BE2C (cell line): ENCODE results near the gene CEP55.
A peak's percentile ranks its signal among the peaks of the same experiment; 100 is the strongest.
"Not testable (repeated sequence)": the region's sequence is repeated elsewhere in the genome, so short reads cannot be mapped to it uniquely, and the experiment has no call there.

ENCODE experiments used
- DNase-seq: peaks from one replicate; pipeline ENCODE4 v3.0.0-alpha.2; 2020
- H3K27me3 ChIP-seq: fragments of 250-450 bp; sonication (Bioruptor Pico); 2 replicates; pipeline ENCODE4 v1.5.1; 2020; ENCODE audit warnings: mild to moderate bottlenecking
- H3K36me3 ChIP-seq: fragments of 250-450 bp; sonication (Bioruptor Pico); 2 replicates; pipeline ENCODE4 v1.5.1; 2020; ENCODE audit warnings: mild to moderate bottlenecking
- H3K4me1 ChIP-seq: fragments of 250-450 bp; sonication (Bioruptor Pico); 2 replicates; pipeline ENCODE4 v1.5.1; 2020
- H3K4me3 ChIP-seq: 2 replicates; pipeline ENCODE4 v1.5.1; 2011; ENCODE audit warnings: low read depth, low read length
- H3K9me3 ChIP-seq: fragments of 250-450 bp; sonication (Bioruptor Pico); 2 replicates; pipeline ENCODE4 v1.5.1; 2020
- CTCF ChIP-seq: IDR thresholded peaks from 2 replicates; pipeline ENCODE4 v1.5.1; 2012; ENCODE audit warnings: mild to moderate bottlenecking, low read depth, low read length

CEP55 gene

DNA sequence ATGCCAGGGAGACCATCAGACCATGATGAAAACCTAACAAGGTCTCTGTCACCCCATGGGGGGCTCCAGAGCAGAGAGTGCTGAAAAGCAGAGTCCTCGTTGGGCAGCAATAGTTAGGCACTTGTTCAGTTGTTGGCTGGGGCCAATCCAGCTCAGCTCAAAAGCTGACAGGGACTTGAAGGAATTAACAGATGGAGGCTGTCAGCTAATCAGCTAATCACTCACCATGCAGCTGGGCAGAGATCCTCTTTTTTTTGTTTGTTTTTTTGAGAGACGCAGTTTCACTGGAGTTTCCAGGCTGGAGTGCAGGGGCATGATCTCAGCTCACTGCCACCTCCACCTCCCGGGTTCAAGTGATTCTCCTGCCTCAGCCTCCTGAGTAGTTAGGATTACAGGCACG, 18.1 kb downstream of the CEP55 start:
- no peaks in the 10 kb centered on the region for H3K4me1 ChIP-seq
- peaks cover 24% of the 10 kb centered on the region for H3K36me3 ChIP-seq
- no peak for DNase-seq
- no peak for TF ChIP-seq CTCF
- no peaks in the 10 kb centered on the region for H3K27me3 ChIP-seq
- H3K4me3 ChIP-seq: no peak overlapping the region
- H3K9me3 ChIP-seq: no peaks in the 10 kb centered on the region

GRCh38 chr10:93515071-93516005, 18.9 kb downstream of the CEP55 start:
- no peak for DNase-seq
- no peaks in the 10 kb centered on the region for H3K4me1 ChIP-seq
- H3K36me3 ChIP-seq: peaks cover 30% of the 10 kb centered on the region
- no peaks in the 10 kb centered on the region for H3K9me3 ChIP-seq
- H3K4me3 ChIP-seq: no peak overlapping the region
- TF ChIP-seq CTCF: no peak
- H3K27me3 ChIP-seq: no peaks in the 10 kb centered on the region

DNA sequence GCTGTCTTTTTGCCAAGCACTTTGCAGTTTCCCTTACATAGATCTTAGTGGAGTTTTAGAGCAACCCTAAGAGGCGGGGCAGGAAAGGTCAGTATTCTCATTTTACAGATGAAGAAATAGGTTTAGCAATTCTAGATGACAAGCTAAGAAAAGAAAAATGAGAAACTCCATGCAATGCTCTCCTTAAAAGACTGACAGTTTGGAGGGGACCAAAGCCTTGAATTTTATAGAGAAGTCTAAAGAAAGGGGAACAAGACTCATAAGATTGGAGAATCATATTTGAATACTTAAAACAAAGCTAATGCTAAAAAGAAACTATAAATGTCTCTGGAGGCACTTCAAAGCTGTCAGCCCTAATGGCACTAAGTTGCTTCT, 19.6 kb downstream of the CEP55 start:
- TF ChIP-seq CTCF: no peak
- H3K36me3 ChIP-seq: peaks cover 35% of the 10 kb centered on the region
- no peaks in the 10 kb centered on the region for H3K4me1 ChIP-seq
- H3K4me3 ChIP-seq: no peak overlapping the region
- no peak for DNase-seq
- H3K27me3 ChIP-seq: no peaks in the 10 kb centered on the region
- H3K9me3 ChIP-seq: no peaks in the 10 kb centered on the region

GRCh38 chr10:93518531-93518930, 22.1 kb downstream of the CEP55 start:
- peak; percentile 28 for DNase-seq
- TF ChIP-seq CTCF: no peak
- H3K27me3 ChIP-seq: no peaks in the 10 kb centered on the region
- H3K36me3 ChIP-seq: peaks cover 37% of the 10 kb centered on the region
- no peak overlapping the region for H3K4me3 ChIP-seq
- H3K4me1 ChIP-seq: no peaks in the 10 kb centered on the region
- no peaks in the 10 kb centered on the region; the same call in 1 of the 2 replicates for H3K9me3 ChIP-seq

DNA sequence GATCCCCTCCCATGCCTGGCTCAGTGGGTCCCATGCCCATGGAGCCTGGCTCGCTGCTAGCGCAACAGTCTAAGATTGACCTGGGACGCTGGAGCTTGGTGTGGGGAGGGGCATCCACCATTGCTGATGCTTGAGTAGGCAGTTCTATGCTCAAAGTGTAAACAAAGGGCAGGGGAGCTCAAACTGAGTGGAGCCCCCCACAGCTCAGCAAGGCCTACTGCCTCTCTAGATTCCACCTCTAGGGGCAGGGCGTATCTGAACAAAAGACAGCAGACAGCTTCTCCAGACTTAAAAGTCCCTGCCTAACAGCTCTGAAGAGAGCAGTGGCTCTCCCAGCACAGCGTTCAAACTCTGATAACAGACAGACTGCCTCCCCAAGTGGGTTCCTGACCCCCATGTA, 38.9 kb downstream of the CEP55 start:
- no peaks in the 10 kb centered on the region for H3K4me1 ChIP-seq
- no peak for TF ChIP-seq CTCF
- no peaks in the 10 kb centered on the region for H3K27me3 ChIP-seq
- no peaks in the 10 kb centered on the region for H3K36me3 ChIP-seq
- DNase-seq: no peak
- H3K4me3 ChIP-seq: no peak overlapping the region
- no peaks in the 10 kb centered on the region for H3K9me3 ChIP-seq

DNA sequence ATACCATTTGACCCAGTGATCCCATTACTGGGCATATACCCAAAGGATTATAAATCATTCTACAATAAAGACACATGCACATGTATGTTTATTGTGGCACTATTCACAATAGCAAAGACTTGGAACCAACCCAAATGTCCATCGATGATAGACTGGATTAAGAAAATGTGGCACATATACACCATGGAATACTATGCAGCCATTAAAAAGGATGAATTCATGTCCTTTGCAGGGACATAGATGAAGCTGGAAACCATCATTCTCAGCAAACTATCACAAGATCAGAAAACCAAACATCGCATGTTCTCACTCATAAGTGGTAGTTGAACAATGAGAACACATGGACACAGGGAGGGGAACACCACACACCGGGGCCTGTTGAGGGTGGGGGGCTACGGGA, 44.5 kb downstream of the CEP55 start:
- H3K36me3 ChIP-seq, DNase-seq, H3K9me3 ChIP-seq, H3K4me1 ChIP-seq, H3K4me3 ChIP-seq, H3K27me3 ChIP-seq: not testable (repeated sequence)
